PFSK-1 (cell line): ENCODE data around the gene CLEC16A.

ENCODE experiments used
- POLR2AphosphoS5 ChIP-seq: IDR thresholded peaks from 2 replicates; pipeline ENCODE4 v1.6.1; 2012; ENCODE audit warnings: low read depth, mild to moderate bottlenecking, control low read depth, low read length, moderate library complexity
- REST ChIP-seq, 2 experiments: IDR thresholded peaks; 2 replicates each; pipeline versions ENCODE4 v1.6.1 to v1.8.0; 2011 to 2012; ENCODE audit warnings: low read depth in 2 of 2, low read length in 2 of 2, control low read depth in 1 of 2, inconsistent platforms in 1 of 2, mild to moderate bottlenecking in 1 of 2, moderate library complexity in 1 of 2; ENCODE audit not compliant: insufficient read depth in 1 of 2
- SIN3A ChIP-seq: IDR thresholded peaks from 2 replicates; pipeline ENCODE4 v1.6.1; 2012; ENCODE audit warnings: mild to moderate bottlenecking, low read length, moderate library complexity, borderline replicate concordance; ENCODE audit not compliant: insufficient read depth
- TAF1 ChIP-seq: IDR thresholded peaks from 2 replicates; pipeline ENCODE4 v1.6.1; 2012; ENCODE audit warnings: low read length, control low read depth, borderline replicate concordance; ENCODE audit not compliant: insufficient read depth

- TF ChIP-seq SIN3A (no peak), TAF1 (no peak), REST (IDR thresholded peaks at IDR 0.05; ENCODE audit: insufficient read depth in 1 of 2, low read depth in 2 of 2, low read length in 2 of 2) (no peak), POLR2AphosphoS5 (no peak)
Observed at GRCh38 chr16:11188801-11189740, 244.7 kb downstream of the CLEC16A start.
